Coronary artery (tissue), 2 donors: ENCODE results near the gene ADARB2.
"Not testable (repeated sequence)": the region's sequence is repeated elsewhere in the genome, so short reads cannot be mapped to it uniquely, and the experiment has no call there.

ENCODE experiments used
- DNase-seq: peaks from one replicate; pipeline ENCODE4 v3.0.0-alpha.2; 2017; ENCODE audit warnings: low spot score
- H3K27ac ChIP-seq, 2 donors: fragments of 200-600 bp; sonication (generic); one replicate each; pipeline ENCODE4 v1.5.1; 2016 to 2019
- H3K4me3 ChIP-seq: fragments of 200-600 bp; sonication (generic); 2 replicates; pipeline ENCODE4 v1.5.1; 2016; ENCODE audit warnings: mild to moderate bottlenecking, moderate library complexity
- CTCF ChIP-seq: fragments of 200-600 bp; sonication (generic); IDR thresholded peaks from one replicate; pipeline ENCODE4 v1.5.1; 2019; ENCODE audit warnings: antibody characterized with exemption

Gene ADARB2

DNA sequence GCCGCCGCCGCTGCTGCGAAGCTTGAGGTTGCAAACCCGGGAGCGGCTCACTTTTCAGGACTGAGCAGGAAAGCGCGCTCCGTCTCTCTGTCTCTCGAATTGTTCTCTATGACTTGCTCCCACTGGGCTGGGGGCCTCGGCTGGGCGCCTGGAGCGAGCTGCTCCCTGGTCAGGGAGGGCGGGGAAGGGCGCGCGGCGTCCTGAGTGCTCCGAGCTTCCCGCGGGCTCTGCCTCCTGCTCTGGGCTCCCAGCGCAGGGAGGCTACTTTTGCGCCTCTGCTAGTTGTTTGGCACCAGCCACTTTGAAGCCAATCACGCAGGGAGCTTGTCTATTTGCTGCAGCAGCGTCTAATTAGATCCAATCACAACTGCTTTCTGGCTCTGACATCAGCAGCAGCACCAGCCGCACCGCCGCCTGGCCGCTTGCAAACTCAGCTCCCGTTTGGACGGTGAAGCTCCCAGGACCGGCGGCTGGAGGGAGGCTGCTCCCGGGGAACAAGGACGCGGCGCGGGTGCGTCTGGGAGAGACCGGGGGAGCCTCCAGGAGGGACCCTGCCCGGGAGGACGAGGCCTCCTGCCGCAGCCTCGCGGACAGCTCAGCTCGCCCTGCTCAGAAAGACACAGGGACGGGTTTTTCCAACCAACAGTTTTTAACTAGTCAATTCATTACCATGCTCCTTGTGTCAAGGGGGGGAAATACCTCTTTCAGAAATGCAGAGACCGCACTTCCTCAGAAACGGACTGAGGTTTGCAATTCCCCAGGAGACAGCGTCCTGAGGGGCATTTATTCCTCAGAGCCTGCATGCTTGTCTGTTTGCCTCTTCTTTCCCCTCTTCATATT, at the start of gene ADARB2:
Gene ADARB2 (minus strand): TSS at position 304 of the 840 bp plus-strand sequence.
- no peak for DNase-seq
- TF ChIP-seq CTCF: no peak
- no peak within 1 kb of the TSS for H3K27ac ChIP-seq
- peak within 1 kb of the TSS; percentile 39 for H3K4me3 ChIP-seq

DNA sequence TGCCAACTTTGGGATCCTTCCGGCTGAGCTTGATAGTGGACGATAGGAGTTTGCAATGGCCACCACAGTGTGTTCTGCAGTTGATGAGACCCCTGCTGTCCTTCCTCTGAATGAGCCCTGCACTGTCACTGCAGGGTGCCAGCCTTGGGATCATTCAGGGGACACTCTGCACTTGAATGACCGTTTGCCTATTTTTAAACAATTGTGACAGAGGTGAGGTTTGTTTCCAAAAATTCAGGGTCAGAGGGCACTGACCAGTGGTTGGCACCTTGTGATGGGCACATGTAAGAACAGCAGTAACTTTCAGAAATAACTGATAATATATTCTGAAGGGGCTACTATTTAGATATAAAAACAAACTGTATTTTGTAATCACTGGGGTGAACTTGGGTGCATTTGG, 48.5 kb upstream of the ADARB2 start:
- H3K4me3 ChIP-seq: no peak overlapping the region
- TF ChIP-seq CTCF: no peak
- no peak for DNase-seq
- H3K27ac ChIP-seq: no peak overlapping the region

- H3K27ac ChIP-seq: no peak overlapping the region
- no peak for TF ChIP-seq CTCF
- DNase-seq: no peak
- no peak overlapping the region for H3K4me3 ChIP-seq
Observed at GRCh38 chr10:1782841-1783240, 45.5 kb upstream of the ADARB2 start.

DNA sequence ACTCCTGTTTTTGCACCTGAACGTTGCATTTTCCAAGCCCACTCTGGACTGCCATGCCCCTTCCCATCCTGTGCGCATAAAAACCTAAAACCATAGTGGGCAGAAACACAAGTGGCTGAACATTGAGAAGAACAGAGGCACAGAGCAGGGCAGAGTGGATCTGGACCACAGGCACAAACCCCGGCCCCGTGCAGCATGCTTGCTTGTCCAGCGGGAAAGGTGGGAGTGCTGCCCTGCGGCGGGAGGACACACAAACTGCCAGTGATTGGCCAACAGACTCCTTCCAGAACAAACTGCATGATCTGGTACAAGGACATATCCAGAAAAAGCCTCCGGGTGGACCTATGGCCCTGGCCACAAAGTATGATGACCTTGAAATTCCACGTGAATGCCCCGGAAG, 42.5 kb upstream of the ADARB2 start:
- no peak overlapping the region for H3K4me3 ChIP-seq
- no peak for DNase-seq
- no peak for TF ChIP-seq CTCF
- H3K27ac ChIP-seq: no peak overlapping the region

- DNase-seq: no peak
- TF ChIP-seq CTCF: no peak
- Histone ChIP-seq H3K27ac (no peak overlapping the region), H3K4me3 (no peak overlapping the region)
Observed at GRCh38 chr10:1778375-1778969, 41.1 kb upstream of the ADARB2 start.

GRCh38 chr10:1776127-1776662, 38.9 kb upstream of the ADARB2 start:
- TF ChIP-seq CTCF: no peak
- no peak overlapping the region for H3K4me3 ChIP-seq
- H3K27ac ChIP-seq: no peak overlapping the region
- DNase-seq: no peak

DNA sequence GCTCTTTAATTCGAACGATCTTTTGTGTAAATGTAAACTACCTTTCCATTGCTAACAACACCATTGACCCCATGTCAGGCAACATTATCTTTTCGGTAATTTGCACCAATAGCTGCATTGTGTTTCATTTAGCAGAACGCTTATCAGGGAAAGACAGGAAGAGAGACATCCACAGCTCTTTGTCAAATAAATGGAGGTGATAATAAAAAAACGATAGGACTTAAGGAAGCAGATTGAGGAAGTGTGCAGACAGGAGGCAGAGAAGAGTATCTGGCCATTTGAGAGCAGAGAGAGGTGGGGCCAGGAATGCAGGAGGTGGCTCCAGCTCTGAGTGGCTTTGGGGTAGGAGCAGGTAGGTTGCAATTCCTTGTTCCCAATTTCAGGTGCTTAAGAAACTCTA, 37.5 kb upstream of the ADARB2 start:
- DNase-seq: no peak
- no peak for TF ChIP-seq CTCF
- Histone ChIP-seq H3K4me3 (no peak overlapping the region), H3K27ac (no peak overlapping the region)

DNA sequence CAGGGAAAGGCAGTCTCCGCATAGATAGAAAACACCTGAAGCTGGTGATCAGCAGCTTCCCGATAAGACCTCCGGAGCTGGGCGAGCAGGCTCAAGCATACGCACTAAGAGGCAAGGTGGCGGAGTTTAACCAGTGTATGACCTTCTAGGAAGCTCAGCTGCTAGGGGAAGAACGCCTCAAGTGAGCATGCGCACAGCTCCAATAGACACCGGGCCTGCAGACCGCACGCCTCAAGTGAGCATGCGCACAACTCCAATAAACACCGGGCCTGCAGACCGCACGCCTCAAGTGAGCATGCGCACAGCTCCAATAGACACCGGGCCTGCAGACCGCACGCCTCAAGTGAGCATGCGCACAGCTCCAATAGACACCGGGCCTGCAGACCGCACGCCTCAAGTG, 35.9 kb upstream of the ADARB2 start:
- H3K27ac ChIP-seq, DNase-seq, H3K4me3 ChIP-seq: not testable (repeated sequence)
